HCT116 (cell line): Measurements from ENCODE around the gene FARP1.

Experiments
- CTCF ChIP-seq, 3 experiments: fragments of 200-600 bp in 1 of 3; sonication (generic) in 1 of 3; IDR thresholded peaks in 2 of 3; conservative IDR thresholded peaks in 1 of 3; 2 replicates each; pipeline ENCODE4 v1.5.1; 2012 to 2017; ENCODE audit warnings: low read depth in 2 of 3, low read length in 2 of 3, antibody characterized with exemption in 1 of 3, borderline replicate concordance in 1 of 3, control low read depth in 1 of 3, mild to moderate bottlenecking in 1 of 3, mixed read lengths in 1 of 3, mixed run types in 1 of 3, moderate library complexity in 1 of 3; ENCODE audit not compliant: insufficient read depth in 1 of 3
- EGR1 ChIP-seq: IDR thresholded peaks from 2 replicates; pipeline ENCODE4 v1.6.1; 2012; ENCODE audit warnings: low read depth
- ELF1 ChIP-seq: IDR thresholded peaks from 2 replicates; pipeline ENCODE4 v1.6.1; 2012; ENCODE audit warnings: low read depth, borderline replicate concordance
- EZH2phosphoT487 ChIP-seq: fragments of 200-600 bp; IDR thresholded peaks from 2 replicates; pipeline ENCODE4 v1.6.1; 2018; ENCODE audit warnings: antibody characterized with exemption, borderline replicate concordance
- POLR2AphosphoS5 ChIP-seq: IDR thresholded peaks from 2 replicates; pipeline ENCODE4 v1.6.1; 2011; ENCODE audit warnings: mild to moderate bottlenecking, low read depth, low read length, moderate library complexity
- RAD21 ChIP-seq: IDR thresholded peaks from 2 replicates; pipeline ENCODE4 v1.6.1; 2012; ENCODE audit warnings: low read depth, mild to moderate bottlenecking
- ZBTB33 ChIP-seq: IDR thresholded peaks from 2 replicates; pipeline ENCODE4 v1.6.1; 2011; ENCODE audit warnings: mild to moderate bottlenecking, low read length, moderate library complexity; ENCODE audit not compliant: insufficient replicate concordance; ENCODE audit errors: extremely low read depth
- ZNF274 ChIP-seq: fragments of 200-500 bp; sonication (Bioruptor generic); IDR thresholded peaks from 2 replicates; pipeline ENCODE4 v1.6.1; 2014; ENCODE audit warnings: mild to moderate bottlenecking, low read depth, low read length, inconsistent platforms

GRCh38 chr13:98476538-98476966, 333.7 kb downstream of the FARP1 start:
- no peak for TF ChIP-seq RAD21
- TF ChIP-seq ZBTB33: peak; percentile 16
- no peak for TF ChIP-seq EZH2phosphoT487
- no peak for TF ChIP-seq CTCF (IDR thresholded peaks at IDR 0.05 in 2 of 3, conservative IDR thresholded peaks at IDR 0.05 in 1 of 3; ENCODE audit: borderline replicate concordance in 1 of 3, insufficient read depth in 1 of 3, low read depth in 2 of 3, low read length in 2 of 3)
- peak; percentile 77 for TF ChIP-seq POLR2AphosphoS5
- no peak for TF ChIP-seq EGR1
- TF ChIP-seq ZNF274: no peak
- no peak for TF ChIP-seq ELF1
